Ovary (tissue), 3 donors: Measurements from ENCODE around the gene TNIK.

ENCODE experiments used
- EP300 ChIP-seq: sonication (generic); formaldehyde crosslinking; IDR thresholded peaks from one replicate; pipeline ENCODE4 v1.6.1; 2017; ENCODE audit warnings: antibody characterized with exemption
- POLR2A ChIP-seq: fragments of 450-650 bp; IDR thresholded peaks from one replicate; pipeline ENCODE4 v1.6.1; 2017; ENCODE audit warnings: antibody characterized with exemption, mild to moderate bottlenecking, moderate library complexity
- TF ChIP-seq, protein P1 (sequence below), 3 donors: fragments of 450-650 bp in 2 of 3; fragments of 200-600 bp in 1 of 3; IDR thresholded peaks; one replicate each; pipeline versions ENCODE4 v1.5.1 to v1.8.0; 2016 to 2022; ENCODE audit warnings: antibody characterized with exemption in 3 of 3, mild to moderate bottlenecking in 1 of 3
- donor health status: DM: no; HTN: no; CAD: no.

DNA sequence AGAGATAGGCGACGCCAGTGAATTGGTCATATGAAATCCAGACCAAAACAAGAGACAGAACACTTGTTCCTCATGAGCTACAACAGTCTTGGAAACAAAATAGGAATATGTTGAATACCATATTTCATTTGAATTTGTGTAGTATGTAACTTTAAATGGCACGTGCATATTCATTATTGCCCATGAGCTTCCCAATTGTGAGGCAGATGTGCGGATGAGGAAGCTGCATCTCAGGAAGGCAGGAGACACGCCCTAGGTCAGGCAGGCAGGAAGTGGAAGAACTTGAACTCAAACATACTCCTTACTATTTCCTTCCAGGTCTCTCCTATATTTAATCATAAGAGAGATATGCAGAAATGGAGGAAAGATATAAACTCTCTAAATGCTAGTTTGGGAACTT lies 326.9 kb downstream of the TNIK start:
- TF ChIP-seq, protein P1, sequence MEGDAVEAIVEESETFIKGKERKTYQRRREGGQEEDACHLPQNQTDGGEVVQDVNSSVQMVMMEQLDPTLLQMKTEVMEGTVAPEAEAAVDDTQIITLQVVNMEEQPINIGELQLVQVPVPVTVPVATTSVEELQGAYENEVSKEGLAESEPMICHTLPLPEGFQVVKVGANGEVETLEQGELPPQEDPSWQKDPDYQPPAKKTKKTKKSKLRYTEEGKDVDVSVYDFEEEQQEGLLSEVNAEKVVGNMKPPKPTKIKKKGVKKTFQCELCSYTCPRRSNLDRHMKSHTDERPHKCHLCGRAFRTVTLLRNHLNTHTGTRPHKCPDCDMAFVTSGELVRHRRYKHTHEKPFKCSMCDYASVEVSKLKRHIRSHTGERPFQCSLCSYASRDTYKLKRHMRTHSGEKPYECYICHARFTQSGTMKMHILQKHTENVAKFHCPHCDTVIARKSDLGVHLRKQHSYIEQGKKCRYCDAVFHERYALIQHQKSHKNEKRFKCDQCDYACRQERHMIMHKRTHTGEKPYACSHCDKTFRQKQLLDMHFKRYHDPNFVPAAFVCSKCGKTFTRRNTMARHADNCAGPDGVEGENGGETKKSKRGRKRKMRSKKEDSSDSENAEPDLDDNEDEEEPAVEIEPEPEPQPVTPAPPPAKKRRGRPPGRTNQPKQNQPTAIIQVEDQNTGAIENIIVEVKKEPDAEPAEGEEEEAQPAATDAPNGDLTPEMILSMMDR (IDR thresholded peaks at IDR 0.05): no peak
- TF ChIP-seq POLR2A (no peak), EP300 (no peak)
